TTC549 (cell line): Measurements from ENCODE around the gene TMEM243.
"Not testable (repeated sequence)": the region's sequence is repeated elsewhere in the genome, so short reads cannot be mapped to it uniquely, and the experiment has no call there.

Source experiments
- FAIRE-seq: peaks from 2 replicates; lab custom pipeline; 2012; peaks lifted over from hg19 to GRCh38; lab: Jason Lieb, UNC

TMEM243 gene

DNA sequence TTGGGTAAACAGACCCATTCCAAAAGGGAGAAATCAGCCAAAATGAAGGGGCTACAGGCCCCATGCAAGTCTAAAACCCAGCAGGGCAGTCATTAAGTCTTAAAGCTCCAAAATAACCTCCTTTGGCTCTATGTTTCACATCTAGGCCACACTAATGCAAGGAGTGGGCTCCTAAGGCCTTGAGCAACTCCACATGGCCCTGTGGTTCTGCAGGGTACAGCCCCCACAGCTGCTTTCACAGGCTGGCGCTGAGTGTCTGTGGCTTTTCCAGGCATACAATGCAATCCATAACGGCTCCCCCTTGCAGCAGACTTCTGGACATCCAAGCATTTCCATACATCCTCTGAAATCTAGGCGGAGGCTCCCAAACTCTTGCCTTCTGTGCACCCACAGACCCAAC lies 9.0 kb downstream of the TMEM243 start:
- no peak for FAIRE-seq

GRCh38 chr7:87209295-87209924 lies 10.1 kb downstream of the TMEM243 start:
- no peak for FAIRE-seq

DNA sequence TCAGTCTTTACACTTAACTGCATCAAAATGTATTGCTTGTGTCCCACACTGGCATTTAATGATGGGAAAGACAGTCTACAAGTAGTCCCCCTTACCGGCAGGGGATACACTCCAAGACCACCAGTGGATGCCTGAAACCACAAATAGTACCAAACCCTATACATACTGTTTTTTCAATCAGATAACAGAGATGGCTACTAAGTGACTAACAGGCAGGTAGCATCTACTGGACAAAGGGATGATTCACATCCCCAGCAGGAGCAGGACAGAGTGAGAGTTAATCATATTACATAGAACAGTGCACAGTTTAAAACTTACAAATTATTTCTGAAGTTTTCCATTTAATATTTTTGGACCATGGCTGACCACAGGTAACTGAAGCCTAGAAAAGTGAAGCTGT lies 13.2 kb downstream of the TMEM243 start:
- no peak for FAIRE-seq

GRCh38 chr7:87205701-87206100 lies 13.8 kb downstream of the TMEM243 start:
- not testable (repeated sequence) for FAIRE-seq

DNA sequence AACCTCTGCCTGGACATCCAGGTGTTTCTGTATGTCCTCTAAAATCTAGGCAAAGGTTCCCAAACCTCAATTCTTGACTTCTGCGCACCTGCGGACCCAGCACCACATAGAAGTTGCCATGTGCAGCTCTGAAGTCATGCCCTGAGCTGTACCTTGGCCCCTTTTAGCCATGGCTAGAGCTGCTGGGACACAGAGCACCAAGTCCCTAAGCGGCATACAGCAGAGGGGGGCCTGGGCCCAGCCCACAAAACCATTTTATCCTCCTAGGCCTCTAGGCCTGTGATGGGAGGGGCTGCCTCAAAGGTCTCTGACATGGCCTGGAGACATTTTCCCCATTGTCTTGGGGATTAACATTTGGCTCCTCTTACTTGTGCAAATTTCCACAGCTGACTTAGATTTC lies 14.6 kb downstream of the TMEM243 start:
- FAIRE-seq, result no peak

- not testable (repeated sequence) for FAIRE-seq
Observed at GRCh38 chr7:87203929-87204328, 15.6 kb downstream of the TMEM243 start.

- no peak for FAIRE-seq
Observed at GRCh38 chr7:87202705-87203104, 16.8 kb downstream of the TMEM243 start.

GRCh38 chr7:87202208-87202607 lies 17.3 kb downstream of the TMEM243 start:
- no peak for FAIRE-seq

DNA sequence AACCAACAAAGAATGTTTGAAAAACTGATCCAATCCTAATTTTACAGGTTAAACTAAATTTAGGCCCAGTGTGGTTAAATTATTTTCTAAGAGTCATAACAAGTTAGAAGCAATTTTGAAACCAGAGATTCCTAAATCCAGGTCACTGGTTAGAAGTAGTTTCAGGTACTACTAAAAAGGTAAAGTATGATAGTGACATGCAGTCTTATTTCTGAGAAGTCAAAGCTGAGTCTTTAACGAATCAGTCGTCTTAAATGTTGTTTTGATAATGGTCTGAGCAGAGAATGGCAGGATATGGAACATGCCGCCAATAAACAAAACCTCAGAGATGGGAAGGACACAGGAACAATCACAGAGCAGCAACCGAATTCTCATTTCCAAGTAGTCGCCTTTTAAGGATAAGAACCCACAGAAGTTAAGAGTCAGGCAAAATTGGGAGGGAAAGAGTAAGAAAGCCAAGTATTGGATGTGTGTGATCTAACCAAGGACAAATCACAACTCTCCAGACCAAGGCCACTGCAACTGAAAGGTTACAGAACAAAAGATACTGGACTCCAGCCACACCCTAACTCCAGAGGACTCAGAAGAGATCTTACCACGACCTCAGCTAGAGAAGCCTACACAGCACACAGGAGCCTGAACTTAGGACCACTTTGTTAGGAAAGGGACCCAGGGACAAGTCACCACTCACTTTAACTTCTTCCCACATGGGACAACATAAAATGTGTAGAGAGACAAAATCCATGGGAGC lies 19.7 kb downstream of the TMEM243 start:
- no peak for FAIRE-seq

DNA sequence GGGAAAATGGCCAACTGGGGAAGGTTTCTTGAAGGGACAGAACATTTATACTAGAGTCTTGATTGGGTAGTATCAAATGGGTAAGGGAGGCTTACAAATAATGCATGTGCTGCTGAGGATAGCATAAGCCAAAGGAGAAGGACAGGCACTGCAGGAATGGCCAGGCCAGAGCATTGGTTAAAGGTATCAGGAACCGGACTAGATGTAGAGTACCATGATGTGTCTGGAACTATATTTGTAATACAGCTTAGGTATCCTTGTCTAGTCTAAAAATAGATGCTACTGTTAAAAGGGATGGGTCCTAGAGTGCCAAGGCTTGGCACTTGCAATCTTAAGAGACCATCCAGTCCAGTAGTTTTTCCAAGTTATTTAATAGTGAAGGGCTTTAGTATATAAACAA lies 20.3 kb downstream of the TMEM243 start:
- FAIRE-seq, result no peak

DNA sequence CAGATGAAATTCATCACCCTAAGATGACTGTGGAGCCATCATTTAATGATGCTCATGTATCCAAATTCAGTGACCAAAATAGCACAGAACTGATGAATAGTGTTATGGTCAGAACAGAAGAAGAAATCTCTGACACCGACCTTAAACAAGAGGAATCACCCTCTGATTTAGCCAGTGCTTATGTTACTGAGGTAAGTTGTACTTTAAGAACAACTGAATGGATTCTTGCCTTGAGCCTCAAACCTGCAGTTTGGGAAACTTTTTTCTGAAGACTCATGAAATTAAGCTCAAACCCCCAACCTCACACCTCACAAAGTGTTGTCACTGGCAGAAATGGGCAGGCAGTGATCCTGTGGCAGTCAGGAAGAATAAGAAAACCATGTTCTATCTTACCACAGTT lies 25.6 kb downstream of the TMEM243 start:
- no peak for FAIRE-seq

- FAIRE-seq, result no peak
Observed at GRCh38 chr7:87192784-87193487, 26.6 kb downstream of the TMEM243 start.

DNA sequence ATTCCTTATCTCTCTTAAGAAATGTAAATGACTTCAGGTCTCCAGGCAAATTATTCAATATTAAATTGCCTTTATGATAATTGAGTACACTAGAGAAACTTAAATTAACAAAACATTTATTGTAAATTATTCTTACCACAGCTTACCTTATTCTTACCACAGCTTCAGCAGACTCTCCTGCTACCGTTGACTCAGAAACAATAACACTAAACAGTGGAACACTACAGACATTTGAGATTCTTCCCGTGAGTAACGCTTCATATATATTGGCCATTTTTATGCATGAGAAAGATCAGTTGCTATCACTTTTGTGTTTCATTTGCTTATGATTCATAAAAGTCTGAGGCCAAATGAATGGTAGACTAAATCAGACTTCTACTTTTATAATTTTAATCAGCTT lies 28.7 kb downstream of the TMEM243 start:
- no peak for FAIRE-seq

GRCh38 chr7:87188930-87189329 lies 30.6 kb downstream of the TMEM243 start:
- no peak for FAIRE-seq

- FAIRE-seq, result no peak
Observed at GRCh38 chr7:87187120-87187519, 32.4 kb downstream of the TMEM243 start.

GRCh38 chr7:87179180-87179579 lies 40.4 kb downstream of the TMEM243 start:
- FAIRE-seq, result peak; percentile 43

GRCh38 chr7:87178320-87178719 lies 41.2 kb downstream of the TMEM243 start:
- FAIRE-seq, result no peak

GRCh38 chr7:87173471-87173870 lies 46.1 kb downstream of the TMEM243 start:
- no peak for FAIRE-seq

DNA sequence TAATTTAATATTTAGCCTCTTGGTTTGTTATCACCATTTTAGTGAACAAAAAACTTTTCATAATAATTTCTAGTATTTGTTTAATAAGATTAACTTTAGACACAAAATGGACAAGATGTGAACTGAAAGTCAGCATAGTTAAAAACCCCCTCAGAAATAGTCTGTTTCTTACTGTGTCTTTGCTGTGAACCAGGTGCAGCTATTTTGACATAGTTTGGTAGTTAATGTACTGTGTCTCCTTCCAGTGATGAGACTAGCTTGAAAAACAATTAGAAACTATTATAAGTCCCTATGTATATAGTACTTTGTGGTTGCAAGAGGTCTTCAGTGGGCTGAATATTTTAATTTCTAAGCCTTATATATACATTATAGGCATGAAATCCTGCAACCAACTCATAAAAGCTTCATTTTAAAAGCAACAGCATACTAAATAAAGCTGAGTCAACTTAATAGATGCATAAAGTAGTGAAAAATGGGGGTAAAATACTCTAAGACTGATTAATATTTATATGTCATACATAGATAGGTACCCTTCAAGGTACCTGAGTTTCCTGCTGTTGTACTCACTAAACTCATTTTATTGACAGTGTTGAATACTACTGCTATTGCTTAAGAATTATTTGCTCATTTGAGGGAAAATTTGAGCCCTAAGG lies 48.1 kb downstream of the TMEM243 start:
- no peak for FAIRE-seq

DNA sequence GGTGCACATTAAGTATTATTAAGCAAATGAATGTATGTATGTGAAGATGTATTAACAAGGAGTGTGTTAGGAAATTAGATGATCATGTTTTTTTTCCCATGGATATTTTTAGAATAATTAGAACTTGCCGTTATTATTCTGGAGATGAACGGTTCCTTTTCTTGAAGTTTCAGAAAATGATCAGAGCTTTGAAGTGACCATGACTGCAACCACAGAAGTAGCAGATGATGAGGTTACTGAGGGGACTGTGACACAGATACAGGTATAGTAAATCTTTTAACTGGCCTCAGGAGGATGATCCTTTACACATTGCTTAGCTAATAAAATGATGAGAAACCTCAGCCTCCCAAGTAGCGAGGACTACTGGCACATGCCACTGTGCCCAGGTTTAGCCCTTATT lies 48.7 kb downstream of the TMEM243 start:
- no peak for FAIRE-seq

- no peak for FAIRE-seq
Observed at GRCh38 chr7:87164433-87164832, 55.1 kb downstream of the TMEM243 start.

GRCh38 chr7:87159538-87159937 lies 60.0 kb downstream of the TMEM243 start:
- FAIRE-seq, result no peak

DNA sequence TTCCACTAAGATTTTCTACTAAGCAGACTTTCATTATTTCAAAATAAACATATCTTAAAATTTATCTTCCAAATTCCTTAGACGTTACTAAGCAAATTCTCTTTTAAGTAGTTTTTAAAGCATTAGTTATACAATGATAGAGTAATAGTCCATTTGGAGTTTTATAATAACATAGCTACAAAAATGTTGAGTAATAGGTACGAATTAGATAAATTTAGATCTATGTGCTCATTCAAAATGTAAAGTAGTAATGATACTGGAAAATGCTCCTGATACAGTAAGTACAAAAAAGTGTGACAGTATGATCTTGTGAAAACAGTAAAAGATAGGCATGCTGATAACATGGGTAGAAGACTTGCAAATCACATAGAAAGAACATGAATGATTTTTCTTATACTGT lies 62.8 kb downstream of the TMEM243 start:
- no peak for FAIRE-seq
